ENCODE results near the gene DGCR2. TPM values are rescaled to one million over a fixed set of nuclear protein-coding genes. Genes with fewer than 3 reads are reported as not detected.

DGCR2 gene
- total and polyA plus RNA-seq, 2 experiments from 2014 or later: 25.6 to 42.7 TPM

DNA sequence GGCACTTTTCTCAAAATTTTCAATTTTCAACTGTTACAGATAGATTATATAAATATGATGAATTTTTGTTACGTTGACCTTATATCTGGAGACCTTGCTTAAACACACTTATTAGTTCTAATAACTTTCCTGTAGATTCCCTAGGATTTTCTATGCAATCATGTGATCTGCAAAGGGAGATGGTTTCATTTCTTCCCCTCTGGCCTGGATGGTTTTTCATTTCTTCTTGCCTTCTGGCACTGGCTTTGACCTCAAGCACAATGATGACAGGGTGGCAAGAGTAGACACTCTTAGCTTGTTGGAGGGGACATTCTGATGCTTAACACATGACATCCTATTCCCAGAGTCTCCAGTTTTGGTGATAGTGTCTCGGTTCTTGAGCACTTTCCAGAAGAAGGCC is 75.9 kb downstream of the DGCR2 start:
- Histone ChIP-seq H3K27ac (no peak overlapping the region), H4K20me1 (ENCODE audit: insufficient read depth) (no peaks in the 10 kb centered on the region), H3K9me2 (ENCODE audit: insufficient read depth) (no peaks in the 10 kb centered on the region), H3K9me3 (ENCODE audit: low read depth) (no peaks in the 10 kb centered on the region), H3K4me3 (no peak overlapping the region), H3K4me2 (ENCODE audit: unreplicated experiment) (no peak overlapping the region), H3K79me2 (ENCODE audit: insufficient read depth) (no peaks in the 10 kb centered on the region), H2AFZ (no peak overlapping the region), H3K36me3 (ENCODE audit: low read depth) (peaks cover 24% of the 10 kb centered on the region; the same call in 1 of the 2 replicates), H3K4me1 (ENCODE audit: insufficient read depth) (peaks cover 12% of the 10 kb centered on the region), H3K9ac (no peak overlapping the region), H3K27me3 (replicated peaks; ENCODE audit: insufficient read depth) (no peaks in the 10 kb centered on the region), H3F3A (ENCODE audit: insufficient read depth) (no peaks in the 10 kb centered on the region; the same call in 1 of the 2 replicates)
- no peak for DNase-seq
- in situ Hi-C loops (cut with MboI): no loop called here
- TF ChIP-seq EZH2phosphoT487 (IDR thresholded peaks at IDR 0.05; ENCODE audit: insufficient read depth, low read depth) (no peak), EZH2 (IDR thresholded peaks at IDR 0.05; ENCODE audit: insufficient read depth, poor library complexity, severe bottlenecking) (no peak)
- 96 to 100% methylated on average over 2 of the region's 2 CpGs for WGBS, 2 experiments (ENCODE audit: low coverage in 1 of 2, low lambda C conversion rate in 2 of 2, missing lambda C conversion rate in 2 of 2)

- in situ Hi-C loops (cut with MboI): no loop called here
- H3K27ac ChIP-seq: no peak overlapping the region
- no peak for TF ChIP-seq EZH2phosphoT487 (IDR thresholded peaks at IDR 0.05; ENCODE audit: insufficient read depth, low read depth)
- no peak for TF ChIP-seq EZH2 (IDR thresholded peaks at IDR 0.05; ENCODE audit: insufficient read depth, poor library complexity, severe bottlenecking)
Observed at GRCh38 chr22:19045094-19045493, 77.1 kb downstream of the DGCR2 start.

GRCh38 chr22:19044381-19044780 is 77.8 kb downstream of the DGCR2 start:
- H3K9ac ChIP-seq: no peak overlapping the region
- H4K20me1 ChIP-seq (ENCODE audit: insufficient read depth): no peaks in the 10 kb centered on the region
- H3K9me2 ChIP-seq (ENCODE audit: insufficient read depth): no peaks in the 10 kb centered on the region
- H3K36me3 ChIP-seq (ENCODE audit: low read depth): peaks cover 24% of the 10 kb centered on the region; the same call in 1 of the 2 replicates
- H3K9me3 ChIP-seq (ENCODE audit: low read depth): no peaks in the 10 kb centered on the region
- H2AFZ ChIP-seq: no peak overlapping the region
- H3K79me2 ChIP-seq (ENCODE audit: insufficient read depth): no peaks in the 10 kb centered on the region
- H3K27me3 ChIP-seq (replicated peaks; ENCODE audit: insufficient read depth): no peaks in the 10 kb centered on the region
- H3K4me1 ChIP-seq (ENCODE audit: insufficient read depth): peaks cover 12% of the 10 kb centered on the region
- TF ChIP-seq EZH2phosphoT487 (IDR thresholded peaks at IDR 0.05; ENCODE audit: insufficient read depth, low read depth) (no peak), EZH2 (IDR thresholded peaks at IDR 0.05; ENCODE audit: insufficient read depth, poor library complexity, severe bottlenecking) (no peak)
- DNase-seq: no peak
- H3K4me3 ChIP-seq: no peak overlapping the region
- no peaks in the 10 kb centered on the region; the same call in 1 of the 2 replicates for H3F3A ChIP-seq (ENCODE audit: insufficient read depth)
- peak overlapping the region; percentile 33 for H3K4me2 ChIP-seq (ENCODE audit: unreplicated experiment)
- in situ Hi-C loops (cut with MboI): no loop called here
- 81 to 87% methylated on average over 6 of the region's 6 CpGs for WGBS, 2 experiments (ENCODE audit: low coverage in 1 of 2, low lambda C conversion rate in 2 of 2, missing lambda C conversion rate in 2 of 2)
- no peak overlapping the region for H3K27ac ChIP-seq

More at GRCh38 chr22:19045094-19045493, 77.1 kb downstream of the DGCR2 start:
- no peak overlapping the region for H3K9ac ChIP-seq
- no peaks in the 10 kb centered on the region for H3K27me3 ChIP-seq (replicated peaks; ENCODE audit: insufficient read depth)
- no peaks in the 10 kb centered on the region for H4K20me1 ChIP-seq (ENCODE audit: insufficient read depth)
- no peaks in the 10 kb centered on the region; the same call in 1 of the 2 replicates for H3F3A ChIP-seq (ENCODE audit: insufficient read depth)
- no peaks in the 10 kb centered on the region for H3K9me2 ChIP-seq (ENCODE audit: insufficient read depth)
- H3K4me1 ChIP-seq (ENCODE audit: insufficient read depth): peaks cover 12% of the 10 kb centered on the region
- H3K36me3 ChIP-seq (ENCODE audit: low read depth): peaks cover 24% of the 10 kb centered on the region; the same call in 1 of the 2 replicates
- no peak overlapping the region for H3K4me3 ChIP-seq
- H2AFZ ChIP-seq: no peak overlapping the region
- 84 to 85% methylated on average over 7 of the region's 7 CpGs for WGBS, 2 experiments (ENCODE audit: low coverage in 1 of 2, low lambda C conversion rate in 2 of 2, missing lambda C conversion rate in 2 of 2)
- H3K79me2 ChIP-seq (ENCODE audit: insufficient read depth): no peaks in the 10 kb centered on the region
- no peak for DNase-seq
- no peak overlapping the region for H3K4me2 ChIP-seq (ENCODE audit: unreplicated experiment)
- H3K9me3 ChIP-seq (ENCODE audit: low read depth): no peaks in the 10 kb centered on the region

DNA sequence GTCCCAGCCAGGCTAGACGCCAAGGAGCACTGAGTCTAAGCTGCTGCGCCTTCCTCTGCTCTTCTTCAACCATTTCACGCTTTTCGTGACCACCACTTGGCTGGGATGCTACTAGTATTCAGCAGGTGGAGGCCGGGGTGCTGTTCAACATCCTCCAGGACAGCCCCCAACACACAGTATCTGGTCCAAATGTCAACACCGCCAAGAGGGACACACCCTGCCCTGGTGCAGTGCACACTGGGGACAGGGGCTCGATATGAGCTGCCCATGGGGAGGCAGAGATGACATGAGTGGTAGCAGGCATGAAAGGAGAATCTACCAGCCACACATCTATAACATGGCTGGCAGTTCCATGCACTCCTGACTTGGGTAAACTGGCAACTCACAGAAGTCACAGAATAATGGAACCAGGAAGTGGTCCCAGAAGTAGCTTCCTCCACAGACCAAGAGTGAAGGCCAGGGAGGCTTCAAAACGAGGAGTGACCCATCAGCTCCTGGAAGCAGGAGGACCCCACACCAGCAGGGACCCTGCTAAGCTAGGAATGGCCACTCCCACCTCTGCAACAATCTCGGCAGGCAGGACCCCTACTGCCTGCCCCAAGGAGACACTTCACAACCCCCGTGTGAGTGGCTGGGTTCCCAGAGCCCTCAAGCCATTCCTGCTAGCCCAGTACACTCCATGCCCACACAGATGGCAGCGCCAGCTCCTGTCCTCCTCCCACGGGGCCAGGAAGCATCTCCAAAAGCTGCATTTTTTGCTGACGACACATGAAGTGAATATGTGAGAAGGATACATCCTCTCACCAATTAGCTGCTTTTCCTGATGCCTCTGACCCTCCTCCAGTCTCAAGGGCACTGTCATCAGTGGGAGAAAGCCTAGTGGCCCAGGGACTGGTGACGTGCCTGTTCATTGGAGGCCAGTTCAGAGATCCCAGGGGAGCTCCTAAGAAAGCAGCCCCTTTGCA is 78.8 kb downstream of the DGCR2 start:
- Histone ChIP-seq H3K4me1 (ENCODE audit: insufficient read depth) (peaks cover 12% of the 10 kb centered on the region), H3K27ac (0 out of 2 replicates have a peak overlapping the region, but pooled peaks have one; percentile 26), H3K4me3 (no peak overlapping the region), H3K36me3 (ENCODE audit: low read depth) (peaks cover 18% of the 10 kb centered on the region; the same call in 1 of the 2 replicates), H3K79me2 (ENCODE audit: insufficient read depth) (no peaks in the 10 kb centered on the region), H3K27me3 (replicated peaks; ENCODE audit: insufficient read depth) (no peaks in the 10 kb centered on the region), H2AFZ (no peak overlapping the region), H3K4me2 (ENCODE audit: unreplicated experiment) (peak overlapping the region; percentile 33), H3F3A (ENCODE audit: insufficient read depth) (no peaks in the 10 kb centered on the region; the same call in 1 of the 2 replicates), H4K20me1 (ENCODE audit: insufficient read depth) (no peaks in the 10 kb centered on the region), H3K9ac (no peak overlapping the region), H3K9me2 (ENCODE audit: insufficient read depth) (no peaks in the 10 kb centered on the region), H3K9me3 (ENCODE audit: low read depth) (no peaks in the 10 kb centered on the region)
- 69 to 74% methylated on average over 14 of the region's 14 CpGs for WGBS, 2 experiments (ENCODE audit: low coverage in 1 of 2, low lambda C conversion rate in 2 of 2, missing lambda C conversion rate in 2 of 2)
- in situ Hi-C loops (cut with MboI): no loop called here
- peak; percentile 80 for DNase-seq
- TF ChIP-seq EZH2 (IDR thresholded peaks at IDR 0.05; ENCODE audit: insufficient read depth, poor library complexity, severe bottlenecking) (no peak), EZH2phosphoT487 (IDR thresholded peaks at IDR 0.05; ENCODE audit: insufficient read depth, low read depth) (no peak)

Measured in GM23248 (cell line).